ENCODE data around the gene CHRNA4. TPM values are rescaled to one million over a fixed set of nuclear protein-coding genes. Genes with fewer than 3 reads are reported as not detected.

The CHRNA4 gene
- polyA plus RNA-seq, 1 experiment, result not detected

- peaks cover 47% of the 10 kb centered on the region for H3K27me3 ChIP-seq (ENCODE audit: control insufficient read depth, insufficient read depth, low read length)
- ChIA-PET CTCF (interaction anchor here (1.2 kb wide), 1 partner anchor 99 kb away, joined by 8 read pairs; no protein-coding TSS in a partner anchor), POLR2A (no interaction called here)
- no peak overlapping the region for H3K4me3 ChIP-seq (ENCODE audit: low read depth, low read length)
- H3K27ac ChIP-seq (ENCODE audit: low read depth, low read length), result no peak overlapping the region
- TF ChIP-seq, protein P1, sequence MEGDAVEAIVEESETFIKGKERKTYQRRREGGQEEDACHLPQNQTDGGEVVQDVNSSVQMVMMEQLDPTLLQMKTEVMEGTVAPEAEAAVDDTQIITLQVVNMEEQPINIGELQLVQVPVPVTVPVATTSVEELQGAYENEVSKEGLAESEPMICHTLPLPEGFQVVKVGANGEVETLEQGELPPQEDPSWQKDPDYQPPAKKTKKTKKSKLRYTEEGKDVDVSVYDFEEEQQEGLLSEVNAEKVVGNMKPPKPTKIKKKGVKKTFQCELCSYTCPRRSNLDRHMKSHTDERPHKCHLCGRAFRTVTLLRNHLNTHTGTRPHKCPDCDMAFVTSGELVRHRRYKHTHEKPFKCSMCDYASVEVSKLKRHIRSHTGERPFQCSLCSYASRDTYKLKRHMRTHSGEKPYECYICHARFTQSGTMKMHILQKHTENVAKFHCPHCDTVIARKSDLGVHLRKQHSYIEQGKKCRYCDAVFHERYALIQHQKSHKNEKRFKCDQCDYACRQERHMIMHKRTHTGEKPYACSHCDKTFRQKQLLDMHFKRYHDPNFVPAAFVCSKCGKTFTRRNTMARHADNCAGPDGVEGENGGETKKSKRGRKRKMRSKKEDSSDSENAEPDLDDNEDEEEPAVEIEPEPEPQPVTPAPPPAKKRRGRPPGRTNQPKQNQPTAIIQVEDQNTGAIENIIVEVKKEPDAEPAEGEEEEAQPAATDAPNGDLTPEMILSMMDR (IDR thresholded peaks at IDR 0.05; ENCODE audit: low read depth, low read length), result no peak
- H3K9me3 ChIP-seq (ENCODE audit: control insufficient read depth, insufficient read depth, low read length), result no peaks in the 10 kb centered on the region; the same call in 1 of the 2 replicates
- no peak for DNase-seq (ENCODE audit: low read depth, low spot score)
These were observed 38.8 kb downstream of the CHRNA4 start for GRCh38 chr20:63322146-63322932.

- TF ChIP-seq, protein P1 (IDR thresholded peaks at IDR 0.05; ENCODE audit: low read depth, low read length), result no peak
- no peak for DNase-seq (ENCODE audit: low read depth, low spot score)
- POLR2A ChIA-PET, result no interaction called here
- no peaks in the 10 kb centered on the region; the same call in 1 of the 2 replicates for H3K9me3 ChIP-seq (ENCODE audit: control insufficient read depth, insufficient read depth, low read length)
- H3K4me3 ChIP-seq (ENCODE audit: low read depth, low read length), result no peak overlapping the region
- CTCF ChIA-PET, result interaction anchor here (1.2 kb wide), 1 partner anchor 98 kb away, joined by 8 read pairs; no protein-coding TSS in a partner anchor
- H3K27me3 ChIP-seq (ENCODE audit: control insufficient read depth, insufficient read depth, low read length), result peaks cover 47% of the 10 kb centered on the region
- H3K27ac ChIP-seq (ENCODE audit: low read depth, low read length), result no peak overlapping the region
These were observed 39.9 kb downstream of the CHRNA4 start for GRCh38 chr20:63321148-63321831.

DNA sequence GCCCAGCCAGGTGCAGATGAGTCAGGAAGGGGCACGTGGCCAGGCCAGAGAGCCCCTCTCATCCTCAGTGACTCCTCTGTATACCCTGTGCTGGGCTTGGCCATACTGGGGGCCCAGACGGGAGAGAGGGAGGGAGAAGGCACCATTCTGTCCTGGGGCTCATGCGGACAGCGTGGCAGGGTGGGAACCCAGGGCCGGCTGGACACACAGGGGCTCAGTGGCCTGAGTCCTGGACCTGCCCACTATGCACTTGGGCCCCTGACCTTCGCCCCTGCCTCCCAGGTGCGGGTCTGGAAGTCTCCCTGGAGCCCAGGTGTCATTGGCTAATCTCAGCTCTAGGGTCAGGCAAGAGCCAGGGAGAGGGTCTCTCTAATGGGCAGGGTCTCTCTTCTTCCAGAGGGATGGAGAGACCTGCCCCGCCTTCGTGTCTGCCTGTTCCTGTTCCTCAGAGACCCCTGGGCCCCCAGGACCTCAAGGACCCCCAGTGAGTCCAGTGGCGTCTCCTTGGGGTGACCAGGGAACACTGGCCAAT lies 40.5 kb downstream of the CHRNA4 start:
- ChIA-PET CTCF (interaction anchor here (1.2 kb wide), 1 partner anchor 97 kb away, joined by 8 read pairs; no protein-coding TSS in a partner anchor), POLR2A (no interaction called here)
- Histone ChIP-seq H3K9me3 (ENCODE audit: control insufficient read depth, insufficient read depth, low read length) (no peaks in the 10 kb centered on the region; the same call in 1 of the 2 replicates), H3K4me3 (ENCODE audit: low read depth, low read length) (no peak overlapping the region), H3K27me3 (ENCODE audit: control insufficient read depth, insufficient read depth, low read length) (peaks cover 47% of the 10 kb centered on the region), H3K27ac (ENCODE audit: low read depth, low read length) (no peak overlapping the region)
- DNase-seq (ENCODE audit: low read depth, low spot score), result no peak
- TF ChIP-seq, protein P1 (IDR thresholded peaks at IDR 0.05; ENCODE audit: low read depth, low read length), result no peak

DNA sequence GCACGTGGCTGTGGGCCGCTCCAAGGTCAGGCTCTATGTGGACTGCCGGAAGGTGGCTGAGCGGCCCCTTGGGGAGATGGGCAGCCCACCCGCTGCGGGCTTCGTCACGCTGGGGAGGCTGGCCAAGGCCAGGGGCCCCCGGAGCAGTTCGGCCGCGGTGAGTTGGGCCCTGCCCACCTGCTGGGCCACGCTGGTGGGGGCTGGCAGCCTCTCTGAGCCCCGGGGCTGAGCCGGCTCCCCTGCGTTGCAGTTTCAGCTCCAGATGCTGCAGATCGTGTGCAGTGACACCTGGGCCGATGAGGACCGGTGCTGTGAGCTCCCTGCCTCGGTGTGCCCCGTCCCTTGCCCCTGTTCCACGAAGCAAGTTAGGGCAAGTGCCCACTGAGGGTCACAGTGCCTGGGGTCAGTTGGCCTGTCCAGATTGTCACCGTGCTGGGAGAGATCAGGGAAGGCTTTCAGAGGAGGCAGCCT lies 41.1 kb downstream of the CHRNA4 start:
- TF ChIP-seq, protein P1 (IDR thresholded peaks at IDR 0.05; ENCODE audit: low read depth, low read length), result no peak
- POLR2A ChIA-PET, result no interaction called here
- Histone ChIP-seq H3K4me3 (ENCODE audit: low read depth, low read length) (no peak overlapping the region), H3K9me3 (ENCODE audit: control insufficient read depth, insufficient read depth, low read length) (no peaks in the 10 kb centered on the region), H3K27ac (ENCODE audit: low read depth, low read length) (no peak overlapping the region), H3K27me3 (ENCODE audit: control insufficient read depth, insufficient read depth, low read length) (peaks cover 46% of the 10 kb centered on the region)
- DNase-seq (ENCODE audit: low read depth, low spot score), result no peak
- CTCF ChIA-PET, result no interaction called here
